Breast epithelium (tissue), 4 donors: ENCODE measurements around the gene TSPAN11. TPM values are rescaled to one million over a fixed set of nuclear protein-coding genes. Genes with fewer than 3 reads are reported as not detected.
"Not testable (repeated sequence)": the region's sequence is repeated elsewhere in the genome, so short reads cannot be mapped to it uniquely, and the experiment has no call there.

Experiments
- DNase-seq, 2 donors: peaks; one replicate each; pipeline ENCODE4 v3.0.0-alpha.2; 2019; ENCODE audit warnings: low spot score in 2 of 2
- H3K27ac ChIP-seq, 2 donors: fragments of 200-600 bp; sonication (generic) in 1 of 2; one replicate each; pipeline ENCODE4 v1.5.1; 2016 to 2019; ENCODE audit warnings: mild to moderate bottlenecking in 1 of 2
- H3K27me3 ChIP-seq, 2 donors: fragments of 200-600 bp; sonication (generic) in 1 of 2; one replicate each; pipeline versions ENCODE4 v1.5.1 to v1.6.0; 2017 to 2019; ENCODE audit warnings: control low read depth in 1 of 2, mild to moderate bottlenecking in 1 of 2
- H3K36me3 ChIP-seq: fragments of 200-600 bp; one replicate; pipeline ENCODE4 v1.5.1; 2019
- H3K4me1 ChIP-seq, 2 donors: fragments of 200-600 bp; sonication (generic); one replicate each; pipeline ENCODE4 v1.5.1; 2016 to 2019; ENCODE audit warnings: control low read depth in 1 of 2
- H3K4me3 ChIP-seq, 3 donors: fragments of 200-600 bp; sonication (generic); 1 replicate in 2 of 3; 2 replicates in 1 of 3; pipeline ENCODE4 v1.5.1; 2016 to 2019; ENCODE audit warnings: mild to moderate bottlenecking in 3 of 3, moderate library complexity in 2 of 3
- H3K9me3 ChIP-seq, 2 donors: fragments of 200-600 bp; sonication (generic) in 1 of 2; one replicate each; pipeline ENCODE4 v1.5.1; 2016 to 2019; ENCODE audit warnings: control low read depth in 1 of 2
- CTCF ChIP-seq, 3 donors: fragments of 450-650 bp; IDR thresholded peaks; one replicate each; pipeline ENCODE4 v1.5.1; 2016 to 2017; ENCODE audit warnings: antibody characterized with exemption in 3 of 3, mild to moderate bottlenecking in 3 of 3, moderate library complexity in 3 of 3
- POLR2A ChIP-seq: fragments of 450-650 bp; IDR thresholded peaks from one replicate; pipeline ENCODE4 v1.6.1; 2016; ENCODE audit warnings: antibody characterized with exemption, mild to moderate bottlenecking, moderate library complexity
- POLR2AphosphoS5 ChIP-seq, 3 donors: sonication (generic); formaldehyde crosslinking; IDR thresholded peaks; one replicate each; pipeline ENCODE4 v1.6.1; 2017; ENCODE audit warnings: antibody characterized with exemption in 3 of 3
- intact Hi-C: fragments of 100-400 bp; cut with DNase I; formaldehyde crosslinking; loops from one replicate; pipeline ENCODE4 v1.15.1; 2023; ENCODE audit warnings: low total_unique reads
- total RNA-seq, 3 donors: library from RNA; depleted of rRNA; stranded (reverse); fragments of >200 nt; gene quantifications; one replicate each; pipeline ENCODE4 v1.1.0, GENCODE V29; 2016

The TSPAN11 gene
- total RNA-seq, 3 donors from 2014 or later: 0.48 to 1.3 (median 0.73) TPM

DNA sequence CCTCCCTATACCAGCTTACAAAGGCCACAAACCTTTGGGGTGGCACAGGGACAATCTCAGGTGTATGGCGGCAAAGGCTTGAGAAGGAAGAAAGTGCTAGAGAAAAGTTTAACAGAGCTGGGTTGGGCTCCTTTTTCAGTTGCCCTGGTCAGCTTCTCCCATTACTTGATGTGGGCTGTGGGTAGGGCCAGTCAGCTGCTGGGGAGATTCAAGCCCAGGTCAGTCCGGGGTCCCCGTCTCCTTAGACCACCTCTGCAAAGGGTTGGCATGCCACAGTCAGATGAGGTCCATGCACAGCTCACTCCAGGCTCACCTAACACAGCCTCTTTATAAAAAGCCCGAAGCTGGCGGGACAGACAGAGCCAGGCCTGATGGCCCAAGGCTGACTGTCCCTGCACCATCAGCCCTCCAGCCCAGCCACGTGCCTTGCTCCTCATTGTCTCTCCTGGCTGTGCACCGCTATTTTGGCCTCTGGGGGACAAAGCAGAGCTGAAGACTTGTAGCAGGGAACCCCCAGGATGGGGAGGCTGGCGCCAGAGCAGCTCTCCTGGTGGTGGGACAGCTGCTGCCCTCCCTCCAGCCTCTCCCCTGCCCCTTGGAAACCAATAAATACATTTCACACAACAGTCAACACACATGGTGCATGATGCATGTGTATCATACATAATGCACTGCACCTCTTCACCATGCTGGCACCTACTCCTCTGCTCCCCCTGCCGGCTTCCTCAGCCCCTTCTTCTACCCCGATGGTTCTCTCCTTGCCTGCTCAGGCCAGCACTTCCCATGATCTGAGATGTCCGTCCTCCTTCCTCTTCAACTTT lies 85.4 kb downstream of the TSPAN11 start:
- Histone ChIP-seq H3K4me1 (no peaks in the 10 kb centered on the region), H3K36me3 (no peaks in the 10 kb centered on the region), H3K27me3 (no peaks in the 10 kb centered on the region), H3K27ac (no peak overlapping the region), H3K9me3 (no peaks in the 10 kb centered on the region), H3K4me3 (no peak overlapping the region)
- no peak for TF ChIP-seq POLR2AphosphoS5 (IDR thresholded peaks at IDR 0.05)
- no peak for TF ChIP-seq POLR2A
- TF ChIP-seq CTCF (IDR thresholded peaks at IDR 0.05): no peak
- intact Hi-C loops: no loop called here
- DNase-seq: no peak

- H3K9me3 ChIP-seq, H3K27ac ChIP-seq, H3K4me1 ChIP-seq, H3K36me3 ChIP-seq, intact Hi-C loops, H3K4me3 ChIP-seq, DNase-seq, H3K27me3 ChIP-seq: not testable (repeated sequence)
Observed at GRCh38 chr12:31012567-31012891, 86.0 kb downstream of the TSPAN11 start.

GRCh38 chr12:31015215-31015614 lies 88.7 kb downstream of the TSPAN11 start:
- intact Hi-C loops: no loop called here
- no peak overlapping the region for H3K4me3 ChIP-seq
- no peaks in the 10 kb centered on the region for H3K36me3 ChIP-seq
- TF ChIP-seq POLR2AphosphoS5 (IDR thresholded peaks at IDR 0.05): no peak
- TF ChIP-seq CTCF (IDR thresholded peaks at IDR 0.05): no peak
- TF ChIP-seq POLR2A: no peak
- DNase-seq: no peak
- no peaks in the 10 kb centered on the region for H3K9me3 ChIP-seq
- no peaks in the 10 kb centered on the region for H3K27me3 ChIP-seq
- H3K27ac ChIP-seq: no peak overlapping the region
- H3K4me1 ChIP-seq: no peaks in the 10 kb centered on the region

DNA sequence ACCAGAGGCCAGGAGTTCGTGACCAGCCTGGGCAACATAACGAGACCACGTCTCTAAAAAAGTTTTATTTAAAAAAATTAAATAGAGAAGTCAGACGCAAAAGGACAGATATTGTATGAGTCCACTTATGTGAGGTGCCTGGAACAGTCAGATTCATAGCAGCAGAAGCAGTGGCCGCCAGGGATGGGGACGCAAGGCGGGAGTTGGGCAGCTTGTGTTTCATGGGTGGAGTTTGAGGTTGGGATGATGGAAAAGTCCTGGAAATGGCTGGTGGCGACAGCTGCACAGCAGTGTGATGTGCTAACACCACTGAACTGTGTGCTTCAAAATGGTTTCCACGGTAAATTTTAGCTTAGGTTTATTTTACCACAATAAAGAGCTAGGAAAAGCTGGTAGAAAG lies 89.5 kb downstream of the TSPAN11 start:
- no peak for DNase-seq
- Histone ChIP-seq H3K36me3 (no peaks in the 10 kb centered on the region), H3K4me3 (no peak overlapping the region), H3K27ac (no peak overlapping the region), H3K9me3 (no peaks in the 10 kb centered on the region), H3K27me3 (no peaks in the 10 kb centered on the region), H3K4me1 (no peaks in the 10 kb centered on the region)
- TF ChIP-seq POLR2AphosphoS5 (IDR thresholded peaks at IDR 0.05) (no peak), POLR2A (no peak), CTCF (IDR thresholded peaks at IDR 0.05) (no peak)
- intact Hi-C loops: no loop called here

DNA sequence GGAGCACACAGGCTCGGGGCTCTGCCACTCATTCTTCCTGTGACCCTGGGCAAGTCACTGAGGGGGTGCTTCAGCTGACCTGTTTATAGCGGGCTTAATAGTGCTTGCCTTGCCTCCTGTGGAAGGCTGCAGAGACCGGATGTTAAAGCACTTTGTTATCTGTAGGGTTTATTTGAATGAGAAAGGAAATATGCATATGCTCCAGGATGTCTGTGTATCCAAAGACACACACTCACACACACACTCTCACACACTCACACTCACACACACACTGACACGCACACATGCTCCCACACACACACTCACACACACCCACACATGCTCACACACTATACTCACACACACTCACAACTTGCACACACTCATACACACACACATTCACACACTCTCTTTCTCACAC lies 91.0 kb downstream of the TSPAN11 start:
- no peaks in the 10 kb centered on the region for H3K27me3 ChIP-seq
- intact Hi-C loops: no loop called here
- TF ChIP-seq POLR2A: no peak
- no peak for TF ChIP-seq CTCF (IDR thresholded peaks at IDR 0.05)
- TF ChIP-seq POLR2AphosphoS5 (IDR thresholded peaks at IDR 0.05): no peak
- H3K9me3 ChIP-seq: no peaks in the 10 kb centered on the region
- no peak overlapping the region for H3K4me3 ChIP-seq
- H3K36me3 ChIP-seq: no peaks in the 10 kb centered on the region
- no peak overlapping the region for H3K27ac ChIP-seq
- no peak for DNase-seq
- H3K4me1 ChIP-seq: no peaks in the 10 kb centered on the region
